NCI-H2227 (cell line): Measurements from ENCODE around the gene SELL.
"Not testable (repeated sequence)": the region's sequence is repeated elsewhere in the genome, so short reads cannot be mapped to it uniquely, and the experiment has no call there.

ENCODE experiments used
- DNase-seq: peaks from one replicate; lab custom pipeline; 2025; ENCODE audit not compliant: unreplicated experiment; lab: John Stamatoyannopoulos, UW

SELL gene

GRCh38 chr1:169711469-169712308, at the start of gene SELL:
Gene SELL (minus strand): TSS chr1:169711620. CDS start chr1:169711498, 122 bp downstream.
- DNase-seq = peak; percentile 56

DNA sequence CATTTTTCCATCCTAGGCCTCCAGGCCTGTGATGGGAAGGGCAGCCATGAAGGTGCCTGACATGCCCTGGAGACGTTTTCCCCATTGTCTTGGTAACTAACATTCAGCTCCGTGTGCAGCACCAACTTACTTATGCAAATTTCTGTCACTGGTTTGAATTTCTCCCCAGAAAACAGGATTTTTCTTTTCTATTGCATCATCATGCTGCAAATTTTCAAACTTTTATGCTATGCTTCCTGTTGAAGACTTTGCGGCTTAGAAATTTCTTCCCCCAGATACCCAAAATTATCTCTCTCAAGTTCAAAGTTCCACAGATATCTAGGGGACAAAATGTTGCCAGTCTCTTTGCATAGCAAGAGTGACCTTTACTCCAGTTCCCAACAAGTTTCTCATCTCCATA, 47.6 kb upstream of the SELL start:
- no peak for DNase-seq

DNA sequence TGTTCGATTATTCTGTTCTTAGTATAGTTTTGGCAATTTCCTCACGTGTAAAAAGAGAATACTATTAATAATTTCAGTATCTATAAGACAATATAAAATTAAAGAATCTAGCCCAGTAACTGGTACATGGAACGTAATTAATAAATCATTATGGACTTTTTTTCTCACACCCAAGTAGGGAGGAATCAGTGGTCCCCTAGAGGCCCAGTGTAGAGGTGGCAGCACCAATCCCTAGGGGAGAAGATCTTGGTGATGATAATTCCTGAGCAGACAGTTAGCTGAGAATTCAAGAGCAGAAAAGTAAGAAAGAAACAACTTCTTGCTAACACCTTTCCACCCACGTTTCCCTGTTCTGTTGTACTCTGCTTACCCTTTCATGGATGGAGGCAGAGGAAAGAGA, 42.1 kb upstream of the SELL start:
- no peak for DNase-seq

DNA sequence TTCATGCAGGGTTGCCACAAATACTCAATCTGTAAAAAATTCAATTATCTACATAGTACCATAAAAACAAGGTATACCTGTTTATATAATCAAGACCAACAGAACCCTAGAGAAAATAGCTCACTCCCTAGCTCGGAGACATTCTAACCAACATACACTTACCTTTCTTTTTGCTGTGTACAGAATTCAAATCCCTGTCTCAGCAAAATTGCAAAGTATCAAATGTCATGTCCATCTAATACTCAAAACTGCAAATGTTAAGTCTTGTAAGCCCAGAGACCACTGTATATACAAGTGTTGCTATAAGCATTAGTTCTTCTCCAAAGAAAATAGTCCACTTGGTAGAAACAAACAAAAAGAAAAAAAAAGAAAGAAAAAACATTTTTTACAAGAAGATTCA, 38.6 kb upstream of the SELL start:
- no peak for DNase-seq

GRCh38 chr1:169746550-169746949, 35.1 kb upstream of the SELL start:
- no peak for DNase-seq

GRCh38 chr1:169745015-169745861, 33.8 kb upstream of the SELL start:
- DNase-seq = no peak

- no peak for DNase-seq
Measured at GRCh38 chr1:169741666-169742394, 30.4 kb upstream of the SELL start.

DNA sequence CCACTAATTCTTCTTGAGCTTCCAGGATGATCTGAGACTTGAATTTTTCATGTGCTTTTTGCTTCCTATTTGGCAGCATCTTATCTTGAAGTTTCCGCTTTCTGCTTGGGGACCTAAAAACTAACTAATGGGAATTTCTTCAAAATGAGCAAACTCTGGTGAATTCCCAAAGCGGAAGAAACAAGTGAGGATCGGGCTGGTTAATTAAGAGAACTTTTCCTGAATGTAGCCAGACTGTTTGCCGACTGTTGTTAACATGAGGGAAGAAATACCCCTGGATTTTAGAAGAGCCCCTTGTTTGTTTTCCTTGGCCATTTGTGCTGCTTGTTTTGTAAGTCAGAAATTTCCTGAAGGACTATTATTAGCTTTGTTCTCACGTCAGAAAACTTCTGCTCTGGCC, 28.6 kb upstream of the SELL start:
- no peak for DNase-seq

DNA sequence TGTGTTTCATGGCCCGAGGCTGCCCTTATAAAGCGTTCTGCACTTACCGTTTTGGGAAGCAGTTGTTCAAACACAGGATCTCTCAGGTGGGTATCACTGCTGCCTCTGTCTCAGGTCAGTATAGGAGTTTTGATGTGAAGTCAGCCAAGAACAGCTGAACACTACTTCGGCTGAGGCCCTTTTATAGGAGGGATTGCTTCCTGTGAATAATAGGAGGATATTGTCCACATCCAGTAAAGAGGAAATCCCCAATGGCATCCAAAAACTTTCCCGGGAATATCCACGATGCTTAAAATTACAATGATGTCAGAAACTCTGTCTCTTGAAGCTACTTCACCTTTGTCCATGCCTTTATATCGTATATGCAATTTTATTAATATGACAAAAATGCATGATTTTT, 22.5 kb upstream of the SELL start, which contains the start of gene SELE:
Gene SELE, minus strand, starts transcription at position 156 of the 400 bp plus-strand sequence. CDS start 467 bp downstream, outside the sequence.
- no peak for DNase-seq

GRCh38 chr1:169731446-169731845, 20.0 kb upstream of the SELL start:
- no peak for DNase-seq

DNA sequence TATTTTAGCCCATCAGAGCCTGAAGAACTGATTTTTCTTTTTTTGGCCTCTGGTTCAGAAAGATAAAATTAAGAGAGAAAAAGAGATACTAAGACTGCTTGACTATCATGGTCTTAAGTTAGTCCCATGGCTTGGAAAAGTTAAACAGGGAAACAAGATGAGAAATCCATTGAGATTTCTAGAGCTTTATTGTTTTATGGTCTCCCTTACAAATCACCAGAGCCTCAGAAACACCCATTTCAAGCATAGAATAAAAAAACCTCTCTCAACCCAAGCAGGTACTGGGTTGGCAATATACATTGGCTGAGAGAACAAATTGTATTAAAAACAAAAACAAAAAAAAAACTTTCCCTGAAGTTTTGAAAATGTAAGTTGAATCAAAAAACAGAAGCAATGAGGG, 18.6 kb upstream of the SELL start:
- DNase-seq = no peak

DNA sequence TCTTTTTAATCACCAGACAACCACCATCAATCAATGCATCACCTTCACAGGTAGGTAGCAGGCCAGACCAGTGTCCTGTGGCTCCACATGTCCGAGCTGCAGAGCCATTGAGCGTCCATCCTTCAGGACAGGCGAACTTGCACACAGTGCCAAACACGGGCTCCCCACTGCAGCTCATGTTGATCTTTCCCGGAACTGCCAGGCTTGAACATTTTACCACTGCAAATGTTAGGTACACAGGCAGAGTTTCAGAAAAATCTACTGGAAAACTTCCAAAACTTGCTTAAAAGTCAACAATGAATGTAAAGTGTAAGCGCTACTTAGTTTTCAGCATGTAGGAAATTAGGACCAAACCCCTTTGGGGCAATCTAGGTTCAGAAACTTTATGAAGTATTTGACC, 15.9 kb upstream of the SELL start:
- DNase-seq = no peak

- DNase-seq = no peak
Measured at GRCh38 chr1:169726851-169727250, 15.4 kb upstream of the SELL start.

DNA sequence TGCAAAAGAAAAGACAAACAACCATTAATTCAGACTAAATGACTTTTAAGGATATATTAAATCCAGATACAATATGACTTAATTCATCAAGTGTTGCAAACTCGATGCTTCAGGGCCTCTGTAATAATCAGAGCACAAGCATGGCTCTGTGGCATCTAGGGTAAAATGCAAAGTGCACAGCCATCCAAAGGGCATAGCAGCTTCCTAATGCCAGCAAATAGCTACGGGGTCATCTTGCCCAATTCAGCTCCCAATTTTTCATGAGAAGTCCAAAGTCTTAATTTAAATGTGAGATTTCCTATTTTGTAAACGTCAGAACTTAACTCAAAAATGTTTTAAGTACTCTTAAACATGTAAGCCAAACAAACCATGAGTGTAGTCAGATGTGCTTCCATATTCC, 14.5 kb upstream of the SELL start:
- DNase-seq = no peak

DNA sequence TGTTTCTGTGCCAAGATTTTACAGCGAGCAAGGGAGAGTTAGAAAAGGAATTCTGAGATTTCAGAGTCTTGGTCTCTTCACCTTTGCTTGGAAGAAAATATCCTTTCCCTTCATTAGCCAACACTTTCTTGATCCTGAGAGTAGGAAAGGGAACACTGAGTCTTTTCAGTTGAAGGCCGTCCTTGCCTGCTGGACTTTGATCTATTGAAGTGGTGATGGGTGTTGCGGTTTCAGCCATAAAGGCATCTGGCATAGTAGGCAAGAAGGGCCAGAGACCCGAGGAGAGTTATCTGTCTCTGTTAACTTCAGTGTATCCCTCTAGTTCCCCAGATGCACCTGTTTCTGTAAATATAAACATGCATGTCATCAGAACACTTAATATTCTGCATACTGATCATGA, 12.7 kb upstream of the SELL start:
- no peak for DNase-seq

GRCh38 chr1:169723763-169724162, 12.3 kb upstream of the SELL start:
- DNase-seq = no peak

- DNase-seq = no peak
Measured at GRCh38 chr1:169722779-169723178, 11.4 kb upstream of the SELL start.

GRCh38 chr1:169715100-169715499, 3.7 kb upstream of the SELL start:
- DNase-seq = not testable (repeated sequence)

GRCh38 chr1:169713090-169713489, 1.7 kb upstream of the SELL start:
- DNase-seq = not testable (repeated sequence)

GRCh38 chr1:169712309-169712631, 850 bp upstream of the SELL start:
- DNase-seq = no peak

GRCh38 chr1:169708647-169709046, 2.8 kb downstream of the SELL start:
- no peak for DNase-seq
